H1 (cell line): ENCODE measurements around the gene GTF2B. TPM values are rescaled to one million over a fixed set of nuclear protein-coding genes. Genes with fewer than 3 reads are reported as not detected.

Experiments
- CTCF ChIA-PET: fragments of 300-600 bp; sonication (Branson Sonifier 250); formaldehyde crosslinking; loops from one replicate; lab custom pipeline; 2021; ENCODE audit not compliant: partially characterized antibody; lab: Charles Lee
- POLR2A ChIA-PET: fragments of 300-600 bp; sonication (Branson Sonifier 250); formaldehyde crosslinking; loops from one replicate; lab custom pipeline; 2021; ENCODE audit warnings: inconsistent platforms; ENCODE audit not compliant: partially characterized antibody; lab: Charles Lee
- DNase-seq, 2 experiments: peaks; one replicate each; pipeline versions ENCODE4 v3.0.0 to v3.0.0-alpha.2; 2010 to 2022; ENCODE audit warnings: low spot score in 2 of 2, low read depth in 1 of 2, mixed read lengths in 1 of 2
- FAIRE-seq: peaks from 2 replicates; lab custom pipeline; 2011; peaks lifted over from hg19 to GRCh38; lab: Jason Lieb, UNC
- H2AFZ ChIP-seq: 2 replicates; pipeline ENCODE4 v1.8.1; 2012; ENCODE audit warnings: low read length, inconsistent platforms
- H2AK5ac ChIP-seq: 2 replicates; pipeline ENCODE4 v1.6.1; 2013; ENCODE audit warnings: low read depth, low read length
- H2BK120ac ChIP-seq: replicated peaks from 2 replicates; pipeline ENCODE3; 2013; ENCODE audit warnings: low read depth, low read length, inconsistent platforms
- H2BK12ac ChIP-seq: 2 replicates; pipeline ENCODE4 v1.6.1; 2013; ENCODE audit warnings: low read depth, low read length
- H2BK15ac ChIP-seq: 2 replicates; pipeline ENCODE4 v1.6.1; 2013; ENCODE audit warnings: low read length
- H2BK20ac ChIP-seq: 2 replicates; pipeline ENCODE4 v1.6.1; 2013; ENCODE audit warnings: low read length
- H2BK5ac ChIP-seq: 2 replicates; pipeline ENCODE4 v1.6.1; 2013; ENCODE audit warnings: low read depth, low read length
- H3K14ac ChIP-seq: 2 replicates; pipeline ENCODE4 v1.6.1; 2013; ENCODE audit warnings: inconsistent platforms; ENCODE audit not compliant: insufficient read length
- H3K18ac ChIP-seq: 2 replicates; pipeline ENCODE4 v1.6.1; 2013; ENCODE audit warnings: low read length; ENCODE audit errors: extremely low read depth
- H3K23ac ChIP-seq: 2 replicates; pipeline ENCODE4 v1.6.1; 2013; ENCODE audit warnings: inconsistent platforms; ENCODE audit not compliant: insufficient read length
- H3K23me2 ChIP-seq: 2 replicates; pipeline ENCODE4 v1.6.1; 2013; ENCODE audit warnings: low read depth, low read length
- H3K27ac ChIP-seq: 2 replicates; pipeline ENCODE4 v1.6.1; 2011; ENCODE audit warnings: low read depth, low read length, inconsistent platforms
- H3K27me3 ChIP-seq, 4 experiments: replicated peaks in 1 of 4; 1 replicate in 1 of 4; 2 replicates in 3 of 4; pipeline versions ENCODE4 v1.6.1 to v1.8.1; 2011 to 2013; ENCODE audit warnings: low read length in 3 of 4, mild to moderate bottlenecking in 3 of 4, inconsistent platforms in 2 of 4, mixed read lengths in 2 of 4, moderate library complexity in 1 of 4; ENCODE audit not compliant: control insufficient read depth in 3 of 4, insufficient read depth in 3 of 4; ENCODE audit errors: extremely low read depth in 1 of 4
- H3K36me3 ChIP-seq, 4 experiments: 2 replicates each; pipeline versions ENCODE4 v1.6.1 to v1.8.1; 2011 to 2013; ENCODE audit warnings: mild to moderate bottlenecking in 4 of 4, low read length in 3 of 4, moderate library complexity in 2 of 4, control low read depth in 1 of 4, inconsistent platforms in 1 of 4; ENCODE audit not compliant: insufficient read depth in 4 of 4, control insufficient read depth in 2 of 4
- H3K4ac ChIP-seq: replicated peaks from 2 replicates; pipeline ENCODE3; 2013; ENCODE audit warnings: low read length, low read depth, mixed read lengths, inconsistent platforms; ENCODE audit not compliant: insufficient read length
- H3K4me1 ChIP-seq, 4 experiments: replicated peaks in 1 of 4; 1 replicate in 1 of 4; 2 replicates in 3 of 4; pipeline versions ENCODE4 v1.6.1 to v1.8.1; 2011 to 2013; ENCODE audit warnings: low read length in 3 of 4, inconsistent platforms in 2 of 4, mixed read lengths in 1 of 4; ENCODE audit not compliant: insufficient read depth in 4 of 4, control insufficient read depth in 3 of 4
- H3K4me2 ChIP-seq, 2 experiments: 2 replicates each; pipeline versions ENCODE4 v1.6.1 to v1.8.1; 2011 to 2013; ENCODE audit warnings: low read depth in 2 of 2, low read length in 2 of 2, control low read depth in 1 of 2, inconsistent platforms in 1 of 2, mild to moderate bottlenecking in 1 of 2; ENCODE audit not compliant: insufficient read depth in 1 of 2
- H3K4me3 ChIP-seq, 4 experiments: fragments of 200-600, 300-600 bp in 1 of 4; sonication (generic), shearing (Covaris generic), sonication (Bioruptor Twin) in 1 of 4; 2 replicates each; pipeline versions ENCODE4 v1.5.1 to v1.8.1; 2011 to 2016; ENCODE audit warnings: low read length in 4 of 4, low read depth in 3 of 4, control low read depth in 2 of 4, inconsistent platforms in 2 of 4, mild to moderate bottlenecking in 2 of 4, mixed read lengths in 1 of 4, moderate library complexity in 1 of 4; ENCODE audit not compliant: insufficient read depth in 2 of 4; ENCODE audit errors: extremely low read depth in 1 of 4
- H3K56ac ChIP-seq: replicated peaks from 2 replicates; pipeline ENCODE3; 2013; ENCODE audit warnings: low read depth, mild to moderate bottlenecking, mixed read lengths, low read length, inconsistent platforms; ENCODE audit not compliant: insufficient read length
- H3K79me1 ChIP-seq: 2 replicates; pipeline ENCODE4 v1.6.1; 2013; ENCODE audit warnings: low read depth, low read length, control low read depth
- H3K79me2 ChIP-seq, 2 experiments: 2 replicates each; pipeline versions ENCODE4 v1.6.1 to v1.8.1; 2012 to 2013; ENCODE audit warnings: low read length in 2 of 2, mild to moderate bottlenecking in 2 of 2, inconsistent platforms in 1 of 2; ENCODE audit not compliant: insufficient read depth in 2 of 2, control insufficient read depth in 1 of 2
- H3K9ac ChIP-seq, 4 experiments: replicated peaks in 1 of 4; 1 replicate in 1 of 4; 2 replicates in 3 of 4; pipeline versions ENCODE4 v1.6.1 to v1.8.1; 2011 to 2013; ENCODE audit warnings: low read depth in 3 of 4, low read length in 3 of 4, control low read depth in 2 of 4, mild to moderate bottlenecking in 2 of 4, moderate library complexity in 2 of 4, inconsistent platforms in 1 of 4; ENCODE audit errors: extremely low read depth in 1 of 4
- H3K9me3 ChIP-seq, 2 experiments: 2 replicates each; pipeline versions ENCODE4 v1.6.1 to v1.8.1; 2012 to 2013; ENCODE audit warnings: mild to moderate bottlenecking in 2 of 2, moderate library complexity in 2 of 2, control low read depth in 1 of 2, inconsistent platforms in 1 of 2, low read depth in 1 of 2, low read length in 1 of 2, mixed read lengths in 1 of 2; ENCODE audit not compliant: insufficient read depth in 2 of 2
- H4K20me1 ChIP-seq, 2 experiments: replicated peaks in 1 of 2; 2 replicates each; pipeline versions ENCODE3 to v1.8.1; 2011 to 2013; ENCODE audit warnings: inconsistent platforms in 2 of 2, low read length in 2 of 2, mild to moderate bottlenecking in 1 of 2; ENCODE audit not compliant: insufficient read depth in 2 of 2, control insufficient read depth in 1 of 2
- H4K5ac ChIP-seq: 2 replicates; pipeline ENCODE4 v1.6.1; 2013; ENCODE audit warnings: low read length, low read depth, mixed read lengths, inconsistent platforms; ENCODE audit not compliant: insufficient read length
- H4K8ac ChIP-seq: 2 replicates; pipeline ENCODE4 v1.8.0; 2013; ENCODE audit warnings: mild to moderate bottlenecking, moderate library complexity, low read length, inconsistent platforms; ENCODE audit not compliant: insufficient read depth; ENCODE audit errors: extremely low read depth
- H4K91ac ChIP-seq: replicated peaks from 2 replicates; pipeline ENCODE3; 2013; ENCODE audit warnings: low read length, mixed read lengths, inconsistent platforms; ENCODE audit not compliant: insufficient read length
- CBX5 ChIP-seq: fragments of 300-800, 300-1000 bp; sonication (generic); IDR thresholded peaks from 2 replicates; pipeline ENCODE4 v1.7.1; 2016; ENCODE audit warnings: antibody characterized with exemption, low read length, low read depth
- CBX8 ChIP-seq: fragments of 300-800, 300-1000 bp; sonication (generic); IDR thresholded peaks from 2 replicates; pipeline ENCODE4 v1.7.1; 2016; ENCODE audit warnings: low read depth, low read length, borderline replicate concordance
- CREB1 ChIP-seq: IDR thresholded peaks from 2 replicates; pipeline ENCODE4 v1.6.1; 2012; ENCODE audit warnings: inconsistent platforms
- EGR1 ChIP-seq: IDR thresholded peaks from 2 replicates; pipeline ENCODE4 v1.6.1; 2011; ENCODE audit warnings: low read depth, low read length, borderline replicate concordance
- EZH2 ChIP-seq: fragments of 200-600 bp; sonication (generic); IDR thresholded peaks from 2 replicates; pipeline ENCODE4 v1.7.1; 2012; ENCODE audit warnings: low read depth, mild to moderate bottlenecking, moderate library complexity, low read length, inconsistent platforms; ENCODE audit not compliant: severe bottlenecking
- HDAC2 ChIP-seq, 2 experiments: fragments of 300-600 bp in 1 of 2; sonication (generic) in 1 of 2; IDR thresholded peaks; 2 replicates each; pipeline ENCODE4 v1.6.1; 2011 to 2012; ENCODE audit warnings: low read depth in 2 of 2, low read length in 2 of 2, mild to moderate bottlenecking in 2 of 2, moderate library complexity in 2 of 2, borderline replicate concordance in 1 of 2, inconsistent platforms in 1 of 2
- JUND ChIP-seq: IDR thresholded peaks from 2 replicates; pipeline ENCODE4 v1.6.1; 2011; ENCODE audit warnings: mild to moderate bottlenecking, improper control_type of control experiment, low read length
- NANOG ChIP-seq: IDR thresholded peaks from 2 replicates; pipeline ENCODE4 v1.6.1; 2011; ENCODE audit warnings: low read length, low read depth, mild to moderate bottlenecking, inconsistent platforms; ENCODE audit not compliant: insufficient read depth, poor library complexity, severe bottlenecking
- NRF1 ChIP-seq: IDR thresholded peaks from 2 replicates; pipeline ENCODE4 v1.6.1; 2011; ENCODE audit warnings: mild to moderate bottlenecking, low read depth, low read length, improper control_type of control experiment
- POLR2AphosphoS5 ChIP-seq: IDR thresholded peaks from 2 replicates; pipeline ENCODE4 v1.6.1; 2011; ENCODE audit warnings: low read depth, low read length
- RFX5 ChIP-seq: IDR thresholded peaks from 2 replicates; pipeline ENCODE4 v1.6.1; 2011; ENCODE audit warnings: low read depth, low read length, improper control_type of control experiment, borderline replicate concordance
- SP2 ChIP-seq: IDR thresholded peaks from 2 replicates; pipeline ENCODE4 v1.6.1; 2012; ENCODE audit warnings: mild to moderate bottlenecking, low read length, inconsistent platforms
- ZNF274 ChIP-seq: IDR thresholded peaks from 2 replicates; pipeline ENCODE4 v1.7.0; 2012; ENCODE audit warnings: low read length, borderline replicate concordance; ENCODE audit errors: extremely low read depth
- WGBS, 2 experiments: shearing (Covaris generic) in 1 of 2; methylation state at CpG; one replicate each; pipeline versions ENCODE4 v1.1.6 to v1.1.7; 2013 to 2015; ENCODE audit warnings: low lambda C conversion rate in 2 of 2, mixed read lengths in 2 of 2, inconsistent platforms in 1 of 2, low coverage in 1 of 2, missing lambda C conversion rate in 1 of 2; ENCODE audit not compliant: insufficient replicate concordance in 2 of 2, insufficient coverage in 1 of 2, insufficient read length in 1 of 2; ENCODE audit errors: extremely low coverage in 1 of 2, missing lambda C conversion rate in 1 of 2; 5-methylcytosine and 5-hydroxymethylcytosine counted together
- polyA plus RNA-seq, 7 experiments: library from polyadenylated mRNA; depleted of rRNA in 3 of 7; stranded (reverse) in 5 of 7; unstranded in 2 of 7; fragments of >200 nt in 5 of 7; fragments of 200-250 nt in 2 of 7; gene quantifications; 1 replicate in 5 of 7; 2 replicates in 1 of 7; 4 replicates in 1 of 7; pipeline versions ENCODE4 v1.2.1 to v1.2.3, GENCODE V29; 2011 to 2013; ENCODE audit warnings: missing spikeins in 2 of 7, mixed read lengths in 2 of 7
- total RNA-seq: library from RNA; stranded (reverse); fragmentation: NEBNext Ultra II Directional; extraction: Animal tissue kit (Norgen Biotek cat#: 25700); gene quantifications from 2 replicates; pipeline ENCODE4 v1.2.1, GENCODE V29; 2021

Gene GTF2B
- total and polyA plus RNA-seq, 2 of the 8 experiments (the other 6 are each of a cell fraction or from before 2014, with no cell fraction given), result 14.9 to 15.6 TPM

- DNase-seq, result no peak
- no peaks in the 10 kb centered on the region for H3K23me2 ChIP-seq
- no peak overlapping the region for H3K9ac ChIP-seq
- no peak overlapping the region for H2AFZ ChIP-seq
- no peak for FAIRE-seq
- no peak overlapping the region for H3K27ac ChIP-seq
- H3K56ac ChIP-seq, result no peak overlapping the region
- no peaks in the 10 kb centered on the region for H3K79me1 ChIP-seq
- TF ChIP-seq CBX5 (no peak), NANOG (no peak), RFX5 (no peak), CREB1 (no peak), NRF1 (no peak), EGR1 (no peak), JUND (no peak), SP2 (no peak), HDAC2 (IDR thresholded peaks at IDR 0.05; ENCODE audit: borderline replicate concordance in 1 of 2, low read depth in 2 of 2, low read length in 2 of 2) (no peak), POLR2AphosphoS5 (no peak), CBX8 (no peak), ZNF274 (no peak), EZH2 (no peak)
- TF ChIP-seq, all 59 proteins: peak for 0
- no peak overlapping the region for H3K4ac ChIP-seq
- no peak overlapping the region for H4K5ac ChIP-seq
- ChIA-PET CTCF (interaction anchor here (1.3 to 1.5 kb wide), 2 partner anchors 17 to 90 kb away, joined by 3 to 5 read pairs; no protein-coding TSS in a partner anchor), POLR2A (no interaction called here)
- no peaks in the 10 kb centered on the region for H3K79me2 ChIP-seq
- no peak overlapping the region for H4K8ac ChIP-seq
- H3K18ac ChIP-seq, result no peak overlapping the region
- H2BK5ac ChIP-seq, result no peak overlapping the region
- 88% methylated on average over 2 of the region's 2 CpGs; no CpG with 5 or more reads in 1 of the 2 experiments for WGBS, 2 experiments
- no peak overlapping the region for H4K91ac ChIP-seq
- H3K9me3 ChIP-seq, result no peaks in the 10 kb centered on the region
- H2BK120ac ChIP-seq, result no peak overlapping the region
- H3K23ac ChIP-seq, result no peak overlapping the region
- H4K20me1 ChIP-seq, result no peaks in the 10 kb centered on the region
- H3K4me2 ChIP-seq, result no peak overlapping the region
- no peak overlapping the region for H2AK5ac ChIP-seq
- H3K36me3 ChIP-seq, result peaks cover 0 to 13% (median 6%) of the 10 kb centered on the region in 4 experiments; a peak in 3 of 8 replicates
- no peak overlapping the region for H3K14ac ChIP-seq
- H3K4me3 ChIP-seq, result no peak overlapping the region
- no peak overlapping the region for H2BK20ac ChIP-seq
- no peaks in the 10 kb centered on the region for H3K27me3 ChIP-seq
- no peak overlapping the region for H2BK15ac ChIP-seq
- no peaks in the 10 kb centered on the region; a peak in 1 of 7 replicates for H3K4me1 ChIP-seq
- no peak overlapping the region for H2BK12ac ChIP-seq
Observed at GRCh38 chr1:88825721-88826120, 65.6 kb downstream of the GTF2B start.
